Fibroblast of pulmonary artery (primary cell): ENCODE measurements around the gene ZSCAN30.

Experiments
- DNase-seq: peaks from one replicate; pipeline ENCODE4 v3.0.0-alpha.2; 2010; ENCODE audit warnings: low read depth
- H3K4me3 ChIP-seq: replicated peaks from 2 replicates; pipeline ENCODE4 v1.5.1; 2011; ENCODE audit warnings: low read depth, mild to moderate bottlenecking, control low read depth, low read length, moderate library complexity
- TF ChIP-seq, protein P1 (sequence below): IDR thresholded peaks from 2 replicates; pipeline ENCODE4 v1.5.1; 2011; ENCODE audit warnings: mild to moderate bottlenecking, control low read depth, low read length, inconsistent platforms; ENCODE audit errors: missing control alignments

The ZSCAN30 gene

DNA sequence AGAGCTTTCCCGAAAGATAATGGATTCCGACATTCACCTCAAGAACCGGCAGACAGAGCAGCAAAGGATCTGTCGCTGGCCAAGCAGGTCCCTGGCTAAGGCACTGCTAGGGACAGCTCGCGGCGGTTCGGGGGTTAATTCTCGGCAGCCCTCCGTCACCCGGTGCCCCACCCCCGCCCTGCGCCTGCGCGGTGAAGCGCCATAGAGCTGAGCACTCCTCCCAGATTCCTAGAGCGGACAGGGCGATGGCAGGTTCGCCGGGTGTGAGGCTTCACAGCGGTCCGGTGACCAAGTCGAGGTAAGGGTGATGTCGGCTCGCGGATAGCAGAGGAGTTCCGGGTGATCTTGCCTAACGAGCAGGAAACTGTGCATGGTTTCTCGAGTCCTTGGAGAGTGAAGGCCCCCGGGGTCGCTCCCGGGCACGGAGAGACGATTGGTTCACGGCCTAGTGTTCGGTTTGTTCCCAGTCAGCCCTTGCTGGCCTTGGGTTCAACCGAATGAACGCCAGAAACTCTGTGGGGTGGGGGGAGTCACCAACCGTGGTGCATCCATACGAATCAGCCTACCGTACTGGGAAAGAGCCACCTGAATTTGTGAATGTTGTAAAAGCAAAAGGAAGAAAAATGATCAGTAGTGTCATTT is at the start of gene ZSCAN30:
ZSCAN30 (minus strand) TSS at position 136 of the 642 bp plus-strand sequence. CDS start 25,877 bp downstream, outside the sequence.
- TF ChIP-seq, protein P1, sequence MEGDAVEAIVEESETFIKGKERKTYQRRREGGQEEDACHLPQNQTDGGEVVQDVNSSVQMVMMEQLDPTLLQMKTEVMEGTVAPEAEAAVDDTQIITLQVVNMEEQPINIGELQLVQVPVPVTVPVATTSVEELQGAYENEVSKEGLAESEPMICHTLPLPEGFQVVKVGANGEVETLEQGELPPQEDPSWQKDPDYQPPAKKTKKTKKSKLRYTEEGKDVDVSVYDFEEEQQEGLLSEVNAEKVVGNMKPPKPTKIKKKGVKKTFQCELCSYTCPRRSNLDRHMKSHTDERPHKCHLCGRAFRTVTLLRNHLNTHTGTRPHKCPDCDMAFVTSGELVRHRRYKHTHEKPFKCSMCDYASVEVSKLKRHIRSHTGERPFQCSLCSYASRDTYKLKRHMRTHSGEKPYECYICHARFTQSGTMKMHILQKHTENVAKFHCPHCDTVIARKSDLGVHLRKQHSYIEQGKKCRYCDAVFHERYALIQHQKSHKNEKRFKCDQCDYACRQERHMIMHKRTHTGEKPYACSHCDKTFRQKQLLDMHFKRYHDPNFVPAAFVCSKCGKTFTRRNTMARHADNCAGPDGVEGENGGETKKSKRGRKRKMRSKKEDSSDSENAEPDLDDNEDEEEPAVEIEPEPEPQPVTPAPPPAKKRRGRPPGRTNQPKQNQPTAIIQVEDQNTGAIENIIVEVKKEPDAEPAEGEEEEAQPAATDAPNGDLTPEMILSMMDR: no peak
- peak within 1 kb of the TSS; percentile 63 for H3K4me3 ChIP-seq
- DNase-seq: peak; percentile 96

DNA sequence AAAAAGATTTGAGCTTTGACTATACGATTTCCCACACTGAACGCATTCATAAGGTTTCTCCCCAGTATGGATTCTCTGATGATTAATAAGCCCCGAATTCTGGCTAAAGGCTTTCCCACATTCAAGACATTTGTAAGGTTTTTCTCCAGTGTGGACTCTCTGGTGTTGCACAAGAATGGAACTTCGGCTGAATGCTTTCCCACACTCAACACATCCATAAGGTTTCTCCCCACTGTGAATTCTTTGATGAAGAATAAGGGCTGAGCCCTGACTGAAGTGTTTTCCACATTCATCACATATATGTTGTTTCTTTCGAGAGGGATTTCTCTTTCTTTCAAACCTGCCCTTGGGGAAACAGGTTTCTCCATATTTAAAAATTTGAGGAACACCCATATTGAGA is 47.3 kb upstream of the ZSCAN30 start:
- peak; percentile 16 for DNase-seq
- no peak overlapping the region for H3K4me3 ChIP-seq
- TF ChIP-seq, protein P1: no peak

GRCh38 chr18:35335866-35336265 is 45.8 kb upstream of the ZSCAN30 start:
- TF ChIP-seq, protein P1: no peak
- no peak for DNase-seq
- no peak overlapping the region for H3K4me3 ChIP-seq

- H3K4me3 ChIP-seq: no peak overlapping the region
- DNase-seq: peak; percentile 47
- TF ChIP-seq, protein P1: no peak
These were observed 44.8 kb upstream of the ZSCAN30 start for GRCh38 chr18:35334821-35335220.

DNA sequence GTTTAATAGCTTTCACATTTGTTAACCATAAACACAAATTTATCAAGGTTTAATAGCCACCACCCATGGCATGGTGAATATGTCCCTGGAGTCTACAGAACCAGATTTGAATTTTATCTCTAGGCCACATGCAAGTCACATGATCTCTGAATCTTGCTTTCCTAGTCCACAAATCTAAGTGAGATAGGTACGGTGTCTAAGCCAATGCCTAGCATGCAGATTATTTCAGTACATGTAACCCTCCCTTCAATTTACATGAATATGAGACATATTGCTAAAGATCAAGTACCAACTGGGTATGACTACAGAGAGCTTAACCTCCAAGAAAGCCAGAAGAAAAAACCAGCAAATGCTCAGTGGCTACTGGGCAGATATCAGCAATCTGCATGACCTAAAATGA is 44.2 kb upstream of the ZSCAN30 start:
- no peak overlapping the region for H3K4me3 ChIP-seq
- TF ChIP-seq, protein P1: no peak
- DNase-seq: no peak

- peak; percentile 71 for DNase-seq
- TF ChIP-seq, protein P1: no peak
These were observed 41.5 kb upstream of the ZSCAN30 start for GRCh38 chr18:35331367-35332087.

GRCh38 chr18:35328868-35329267 is 38.8 kb upstream of the ZSCAN30 start:
- DNase-seq: no peak
- no peak overlapping the region for H3K4me3 ChIP-seq
- TF ChIP-seq, protein P1: no peak

More at GRCh38 chr18:35331367-35332087, 41.5 kb upstream of the ZSCAN30 start:
- no peak overlapping the region for H3K4me3 ChIP-seq
